LNCaP clone FGC (cell line): ENCODE measurements around the gene MCTP1.
"Not testable (repeated sequence)": the region's sequence is repeated elsewhere in the genome, so short reads cannot be mapped to it uniquely, and the experiment has no call there.

Source experiments
- DNase-seq: peaks from one replicate; pipeline ENCODE4 v3.0.0-alpha.2; 2011; ENCODE audit warnings: low read depth
- H3K4me3 ChIP-seq: 2 replicates; pipeline ENCODE4 v1.5.1; 2011; ENCODE audit warnings: mild to moderate bottlenecking, low read depth, low read length, control low read depth
- CTCF ChIP-seq: IDR thresholded peaks from 2 replicates; pipeline ENCODE4 v1.5.1; 2012; ENCODE audit warnings: mild to moderate bottlenecking; ENCODE audit not compliant: control insufficient read depth, insufficient read depth; ENCODE audit errors: extremely low read depth

Gene MCTP1

GRCh38 chr5:94833851-94834250 is 451.0 kb downstream of the MCTP1 start:
- no peak for DNase-seq
- no peak for TF ChIP-seq CTCF
- H3K4me3 ChIP-seq = no peak overlapping the region

- no peak for DNase-seq
- no peak overlapping the region for H3K4me3 ChIP-seq
- no peak for TF ChIP-seq CTCF
Observed at GRCh38 chr5:94832685-94833084, 452.2 kb downstream of the MCTP1 start.

GRCh38 chr5:94830520-94830919 is 454.4 kb downstream of the MCTP1 start:
- DNase-seq = no peak
- H3K4me3 ChIP-seq = no peak overlapping the region
- TF ChIP-seq CTCF = peak; percentile 41

- not testable (repeated sequence) for DNase-seq, H3K4me3 ChIP-seq
Observed at GRCh38 chr5:94828222-94828621, 456.7 kb downstream of the MCTP1 start.

- no peak for DNase-seq
- no peak for TF ChIP-seq CTCF
- H3K4me3 ChIP-seq = no peak overlapping the region
Observed at GRCh38 chr5:94820488-94820887, 464.4 kb downstream of the MCTP1 start.

- no peak overlapping the region for H3K4me3 ChIP-seq
- no peak for DNase-seq
- TF ChIP-seq CTCF = no peak
Observed at GRCh38 chr5:94818904-94819303, 466.0 kb downstream of the MCTP1 start.

- H3K4me3 ChIP-seq = no peak overlapping the region
- DNase-seq = no peak
- TF ChIP-seq CTCF = no peak
Observed at GRCh38 chr5:94815313-94816039, 469.4 kb downstream of the MCTP1 start.

- no peak for DNase-seq
- TF ChIP-seq CTCF = peak; percentile 13; the same call in 1 of the 2 replicates
- H3K4me3 ChIP-seq = no peak overlapping the region
Observed at GRCh38 chr5:94812232-94812631, 472.7 kb downstream of the MCTP1 start.
